Fibroblast of skin of right biceps (primary cell): ENCODE data around the gene SYNE2.
"Not testable (repeated sequence)": the region's sequence is repeated elsewhere in the genome, so short reads cannot be mapped to it uniquely, and the experiment has no call there.

Experiments used
- DNase-seq: peaks from one replicate; pipeline ENCODE4 v3.0.0-alpha.2; 2013

Gene SYNE2

GRCh38 chr14:64200170-64200569 lies 347.4 kb downstream of the SYNE2 start:
- DNase-seq: no peak

GRCh38 chr14:64201296-64201695 lies 348.5 kb downstream of the SYNE2 start:
- DNase-seq: no peak

GRCh38 chr14:64201921-64202545 lies 349.2 kb downstream of the SYNE2 start:
- no peak for DNase-seq

GRCh38 chr14:64202716-64203115 lies 349.9 kb downstream of the SYNE2 start:
- DNase-seq: no peak

GRCh38 chr14:64203366-64204006 lies 350.7 kb downstream of the SYNE2 start:
- no peak for DNase-seq

- DNase-seq: no peak
Measured at GRCh38 chr14:64208261-64208660, 355.5 kb downstream of the SYNE2 start.

- DNase-seq: no peak
Measured at GRCh38 chr14:64208981-64209380, 356.2 kb downstream of the SYNE2 start.

- no peak for DNase-seq
Measured at GRCh38 chr14:64209444-64210131, 356.8 kb downstream of the SYNE2 start.

GRCh38 chr14:64210216-64210615 lies 357.4 kb downstream of the SYNE2 start:
- no peak for DNase-seq

- not testable (repeated sequence) for DNase-seq
Measured at GRCh38 chr14:64210912-64211311, 358.1 kb downstream of the SYNE2 start.

GRCh38 chr14:64212666-64213065 lies 359.9 kb downstream of the SYNE2 start:
- DNase-seq: no peak

GRCh38 chr14:64213086-64213485 lies 360.3 kb downstream of the SYNE2 start:
- peak; percentile 28 for DNase-seq

GRCh38 chr14:64213853-64214570 lies 361.2 kb downstream of the SYNE2 start:
- no peak for DNase-seq

GRCh38 chr14:64215274-64215673 lies 362.5 kb downstream of the SYNE2 start:
- DNase-seq: no peak

- DNase-seq: no peak
Measured at GRCh38 chr14:64215978-64216377, 363.2 kb downstream of the SYNE2 start.

- DNase-seq: no peak
Measured at GRCh38 chr14:64217308-64217707, 364.5 kb downstream of the SYNE2 start.

- no peak for DNase-seq
Measured at GRCh38 chr14:64217834-64218233, 365.0 kb downstream of the SYNE2 start.

GRCh38 chr14:64218344-64219240 lies 365.8 kb downstream of the SYNE2 start:
- peak; percentile 22 for DNase-seq

- no peak for DNase-seq
Measured at GRCh38 chr14:64220056-64220455, 367.3 kb downstream of the SYNE2 start.

- DNase-seq: no peak
Measured at GRCh38 chr14:64220466-64220865, 367.7 kb downstream of the SYNE2 start.

- DNase-seq: no peak
Measured at GRCh38 chr14:64221391-64222003, 368.7 kb downstream of the SYNE2 start.

GRCh38 chr14:64225151-64225757 lies 372.4 kb downstream of the SYNE2 start:
- no peak for DNase-seq
